ENCODE measurements around the gene ZNF107.

DNA sequence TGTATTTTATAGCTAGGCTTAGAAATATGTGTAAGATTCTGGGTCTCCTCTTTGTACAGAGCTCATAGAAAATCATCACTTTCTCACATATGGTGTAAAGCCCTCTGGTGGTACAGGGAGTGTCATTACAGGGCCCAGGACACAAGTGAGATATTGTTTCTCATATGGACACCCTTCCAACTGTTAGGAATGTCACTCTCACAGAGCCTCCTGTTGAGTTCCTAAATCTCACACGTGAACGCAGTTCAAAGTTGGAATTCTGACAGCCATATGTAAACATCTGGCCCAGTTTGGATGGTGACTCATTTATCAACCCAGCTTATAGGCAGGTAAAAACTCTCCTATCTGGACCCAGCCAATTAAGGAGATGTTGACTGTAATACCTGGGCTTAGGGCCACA is 35.4 kb upstream of the ZNF107 start:
- TF ChIP-seq EZH2 (IDR thresholded peaks at IDR 0.05; ENCODE audit: low read depth, unreplicated experiment) (no peak), POLR2AphosphoS5 (IDR thresholded peaks at IDR 0.05; ENCODE audit: low read depth) (no peak), CTCF (conservative IDR thresholded peaks at IDR 0.05; ENCODE audit: low read depth in 2 of 2) (peak; percentile 35 to 50), EZH2phosphoT487 (IDR thresholded peaks at IDR 0.05; ENCODE audit: unreplicated experiment) (no peak), CREB1 (CRISPR knock-in tag; IDR thresholded peaks at IDR 0.05; ENCODE audit: low read depth) (no peak)
- TF ChIP-seq, protein P1, sequence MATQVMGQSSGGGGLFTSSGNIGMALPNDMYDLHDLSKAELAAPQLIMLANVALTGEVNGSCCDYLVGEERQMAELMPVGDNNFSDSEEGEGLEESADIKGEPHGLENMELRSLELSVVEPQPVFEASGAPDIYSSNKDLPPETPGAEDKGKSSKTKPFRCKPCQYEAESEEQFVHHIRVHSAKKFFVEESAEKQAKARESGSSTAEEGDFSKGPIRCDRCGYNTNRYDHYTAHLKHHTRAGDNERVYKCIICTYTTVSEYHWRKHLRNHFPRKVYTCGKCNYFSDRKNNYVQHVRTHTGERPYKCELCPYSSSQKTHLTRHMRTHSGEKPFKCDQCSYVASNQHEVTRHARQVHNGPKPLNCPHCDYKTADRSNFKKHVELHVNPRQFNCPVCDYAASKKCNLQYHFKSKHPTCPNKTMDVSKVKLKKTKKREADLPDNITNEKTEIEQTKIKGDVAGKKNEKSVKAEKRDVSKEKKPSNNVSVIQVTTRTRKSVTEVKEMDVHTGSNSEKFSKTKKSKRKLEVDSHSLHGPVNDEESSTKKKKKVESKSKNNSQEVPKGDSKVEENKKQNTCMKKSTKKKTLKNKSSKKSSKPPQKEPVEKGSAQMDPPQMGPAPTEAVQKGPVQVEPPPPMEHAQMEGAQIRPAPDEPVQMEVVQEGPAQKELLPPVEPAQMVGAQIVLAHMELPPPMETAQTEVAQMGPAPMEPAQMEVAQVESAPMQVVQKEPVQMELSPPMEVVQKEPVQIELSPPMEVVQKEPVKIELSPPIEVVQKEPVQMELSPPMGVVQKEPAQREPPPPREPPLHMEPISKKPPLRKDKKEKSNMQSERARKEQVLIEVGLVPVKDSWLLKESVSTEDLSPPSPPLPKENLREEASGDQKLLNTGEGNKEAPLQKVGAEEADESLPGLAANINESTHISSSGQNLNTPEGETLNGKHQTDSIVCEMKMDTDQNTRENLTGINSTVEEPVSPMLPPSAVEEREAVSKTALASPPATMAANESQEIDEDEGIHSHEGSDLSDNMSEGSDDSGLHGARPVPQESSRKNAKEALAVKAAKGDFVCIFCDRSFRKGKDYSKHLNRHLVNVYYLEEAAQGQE (IDR thresholded peaks at IDR 0.05; ENCODE audit: unreplicated experiment) = no peak
